DMS79 (cell line): ENCODE measurements around the gene SVEP1.

ENCODE experiments used
- DNase-seq: peaks from one replicate; lab custom pipeline; 2025; lab: John Stamatoyannopoulos, UW

Gene SVEP1

GRCh38 chr9:110317911-110318310, 261.6 kb downstream of the SVEP1 start:
- DNase-seq = no peak

GRCh38 chr9:110316261-110317075, 263.1 kb downstream of the SVEP1 start:
- no peak for DNase-seq
